ENCODE measurements around the gene MINDY1. TPM values are rescaled to one million over a fixed set of nuclear protein-coding genes. Genes with fewer than 3 reads are reported as not detected.
A peak's percentile ranks its signal among the peaks of the same experiment; 100 is the strongest.

Gene MINDY1
- total and polyA plus RNA-seq, 9 of the 15 experiments (the other 6 are each of a cell fraction or from before 2014, with no cell fraction given), result 0.49 to 11.0 (median 6.0) TPM

GRCh38 chr1:150985179-150985825 is 21.4 kb downstream of the MINDY1 start (continued):
- no peak for TF ChIP-seq RBM14 (IDR thresholded peaks at IDR 0.05; ENCODE audit: borderline replicate concordance, insufficient read depth, low read depth, low read length)
- TF ChIP-seq COPS2 (conservative IDR thresholded peaks at IDR 0.05), result no peak
- no peak for TF ChIP-seq ZNF707 (CRISPR knock-in tag; conservative IDR thresholded peaks at IDR 0.05)
- TF ChIP-seq ZBTB17 (CRISPR knock-in tag; IDR thresholded peaks at IDR 0.05), result no peak
- 0 out of 2 replicates have a peak, but pooled peaks have one; percentile 22 for TF ChIP-seq TFAP4 (CRISPR knock-in tag; IDR thresholded peaks at IDR 0.05; ENCODE audit: borderline replicate concordance)
- TF ChIP-seq ZNF518B (CRISPR knock-in tag; IDR thresholded peaks at IDR 0.05), result no peak
- TF ChIP-seq ARID3B (CRISPR knock-in tag; IDR thresholded peaks at IDR 0.05; ENCODE audit: borderline replicate concordance), result no peak
- TF ChIP-seq POLR2A (conservative IDR thresholded peaks at IDR 0.05), result no peak
- TF ChIP-seq ATF3 (IDR thresholded peaks at IDR 0.05), result peak; percentile 56
- TF ChIP-seq ATF3 (CRISPR knock-in tag; conservative IDR thresholded peaks at IDR 0.05), result no peak

Data from K562 (cell line).